CD4-positive, CD25-positive, alpha-beta regulatory T cell (primary cell): ENCODE data around the gene ASTN1. TPM values are rescaled to one million over a fixed set of nuclear protein-coding genes. Genes with fewer than 3 reads are reported as not detected.
A peak's percentile ranks its signal among the peaks of the same experiment; 100 is the strongest.

ENCODE experiments used
- ATAC-seq, 2 donors: fragments of 150-1000 bp; cut with Tn5 transposase; one replicate each; pipeline ENCODE4 v1.10.0; 2021; ENCODE audit warnings: low read depth in 2 of 2, moderate number of reproducible peaks in 2 of 2, moderate library complexity in 1 of 2
- DNase-seq, 3 donors: peaks; one replicate each; pipeline versions ENCODE4 v3.0.0 to v3.0.0-alpha.2; 2012 to 2022; ENCODE audit warnings: mixed read lengths in 1 of 3
- H3K27ac ChIP-seq: one replicate; pipeline ENCODE4 v1.7.0; 2013; ENCODE audit warnings: mild to moderate bottlenecking, low read length; ENCODE audit not compliant: insufficient read depth, poor library complexity, severe bottlenecking
- H3K27me3 ChIP-seq: one replicate; pipeline ENCODE4 v1.7.0; 2013; ENCODE audit warnings: low read length; ENCODE audit not compliant: control insufficient read depth, insufficient read depth
- H3K36me3 ChIP-seq: one replicate; pipeline ENCODE4 v1.7.0; 2013; ENCODE audit warnings: mild to moderate bottlenecking, low read length, moderate library complexity; ENCODE audit not compliant: control insufficient read depth, insufficient read depth
- H3K4me1 ChIP-seq: 2 replicates; pipeline ENCODE4 v1.7.0; 2013; ENCODE audit warnings: mild to moderate bottlenecking, low read length; ENCODE audit not compliant: insufficient read depth, control insufficient read depth, poor library complexity, severe bottlenecking
- H3K4me3 ChIP-seq: one replicate; pipeline ENCODE4 v1.7.0; 2013; ENCODE audit warnings: low read depth, mild to moderate bottlenecking, low read length, moderate library complexity
- H3K9me3 ChIP-seq, 2 experiments: 1 replicate in 1 of 2; 2 replicates in 1 of 2; pipeline ENCODE4 v1.7.0; 2013; ENCODE audit warnings: low read length in 2 of 2, mild to moderate bottlenecking in 1 of 2, moderate library complexity in 1 of 2; ENCODE audit not compliant: control insufficient read depth in 2 of 2
- H3K27ac Mint-ChIP-seq, 3 donors: one replicate each; pipeline ENCODE4 v1.8.0; 2020 to 2022; ENCODE audit warnings: mild to moderate bottlenecking in 3 of 3, mixed read lengths in 3 of 3, moderate library complexity in 2 of 3
- H3K27me3 Mint-ChIP-seq: one replicate; pipeline ENCODE4 v1.8.0; 2022; ENCODE audit warnings: mild to moderate bottlenecking, mixed read lengths
- H3K36me3 Mint-ChIP-seq: one replicate; pipeline ENCODE4 v1.8.0; 2020; ENCODE audit warnings: mixed read lengths
- H3K4me1 Mint-ChIP-seq, 4 donors: one replicate each; pipeline ENCODE4 v1.8.0; 2020 to 2022; ENCODE audit warnings: mixed read lengths in 4 of 4, mild to moderate bottlenecking in 1 of 4
- H3K4me3 Mint-ChIP-seq, 4 donors: one replicate each; pipeline ENCODE4 v1.8.0; 2020 to 2022; ENCODE audit warnings: mild to moderate bottlenecking in 4 of 4, mixed read lengths in 4 of 4, moderate library complexity in 3 of 4
- H3K9me3 Mint-ChIP-seq, 7 donors: one replicate each; pipeline ENCODE4 v1.8.0; 2020 to 2022; ENCODE audit warnings: mixed read lengths in 7 of 7, mild to moderate bottlenecking in 3 of 7, moderate library complexity in 2 of 7
- polyA plus RNA-seq, 4 donors: library from polyadenylated mRNA; unstranded; fragments of 300-500 nt; fragmentation: Illumina TruSeq; gene quantifications; one replicate each; pipeline ENCODE4 v1.2.3, GENCODE V29; 2021
- total RNA-seq: library from RNA; stranded (reverse); gene quantifications from one replicate; pipeline ENCODE4 v1.2.3, GENCODE V29; 2022

Gene ASTN1
- total and polyA plus RNA-seq, 5 donors from 2014 or later = not detected

- ATAC-seq (no peak), DNase-seq (no peak)
- Mint-ChIP-seq H3K4me3 (no peak overlapping the region), H3K4me1 (no peaks in the 10 kb centered on the region), H3K27ac (no peak overlapping the region), H3K36me3 (no peaks in the 10 kb centered on the region), H3K9me3 (peaks cover 0 to 7% (median 0%) of the 10 kb centered on the region in 7 donors), H3K27me3 (no peaks in the 10 kb centered on the region)
- H3K9me3 ChIP-seq = no peaks in the 10 kb centered on the region
- H3K36me3 ChIP-seq = no peaks in the 10 kb centered on the region
- H3K4me3 ChIP-seq = no peak overlapping the region
- H3K27me3 ChIP-seq = no peaks in the 10 kb centered on the region
- H3K27ac ChIP-seq = no peak overlapping the region
- no peaks in the 10 kb centered on the region for H3K4me1 ChIP-seq
Observed at GRCh38 chr1:176904057-176904751, 260.3 kb downstream of the ASTN1 start.

- H3K27ac Mint-ChIP-seq = no peak overlapping the region
Observed at GRCh38 chr1:176903474-176903873, 261.0 kb downstream of the ASTN1 start.

GRCh38 chr1:176899321-176899720 lies 265.2 kb downstream of the ASTN1 start:
- H3K4me1 ChIP-seq = no peaks in the 10 kb centered on the region
- peaks cover 0 to 5% (median 0%) of the 10 kb centered on the region in 7 donors for H3K9me3 Mint-ChIP-seq

More at GRCh38 chr1:176903474-176903873, 261.0 kb downstream of the ASTN1 start:
- Histone ChIP-seq H3K27me3 (no peaks in the 10 kb centered on the region), H3K4me1 (no peaks in the 10 kb centered on the region), H3K9me3 (no peaks in the 10 kb centered on the region), H3K4me3 (no peak overlapping the region), H3K27ac (no peak overlapping the region), H3K36me3 (no peaks in the 10 kb centered on the region)
- H3K9me3 Mint-ChIP-seq = peaks cover 0 to 7% (median 0%) of the 10 kb centered on the region in 7 donors
- no peak for ATAC-seq
- H3K4me1 Mint-ChIP-seq = no peaks in the 10 kb centered on the region
- peaks cover 5% of the 10 kb centered on the region for H3K27me3 Mint-ChIP-seq
- no peak overlapping the region for H3K4me3 Mint-ChIP-seq
- no peak for DNase-seq
- no peaks in the 10 kb centered on the region for H3K36me3 Mint-ChIP-seq

GRCh38 chr1:176897350-176898236 lies 266.9 kb downstream of the ASTN1 start:
- Histone ChIP-seq H3K27me3 (no peaks in the 10 kb centered on the region), H3K4me1 (no peaks in the 10 kb centered on the region), H3K36me3 (no peaks in the 10 kb centered on the region), H3K27ac (no peak overlapping the region), H3K9me3 (no peaks in the 10 kb centered on the region), H3K4me3 (no peak overlapping the region)
- ATAC-seq = no peak
- Mint-ChIP-seq H3K4me3 (no peak overlapping the region), H3K27me3 (peaks cover 5% of the 10 kb centered on the region), H3K36me3 (no peaks in the 10 kb centered on the region), H3K4me1 (peaks cover 0 to 5% (median 3%) of the 10 kb centered on the region in 4 donors), H3K9me3 (peaks cover 0 to 2% (median 0%) of the 10 kb centered on the region in 7 donors), H3K27ac (peak overlapping the region in 1 of 3 donors; percentile 22)
- DNase-seq = peak in 1 of 3 donors; percentile 34

More at GRCh38 chr1:176899321-176899720, 265.2 kb downstream of the ASTN1 start:
- Mint-ChIP-seq H3K27me3 (peaks cover 5% of the 10 kb centered on the region), H3K27ac (no peak overlapping the region), H3K36me3 (no peaks in the 10 kb centered on the region), H3K4me3 (no peak overlapping the region), H3K4me1 (peaks cover 0 to 5% (median 3%) of the 10 kb centered on the region in 4 donors)
- no peak overlapping the region for H3K4me3 ChIP-seq
- no peaks in the 10 kb centered on the region for H3K36me3 ChIP-seq
- no peaks in the 10 kb centered on the region for H3K9me3 ChIP-seq
- no peak for ATAC-seq
- no peak overlapping the region for H3K27ac ChIP-seq
- no peaks in the 10 kb centered on the region for H3K27me3 ChIP-seq
- no peak for DNase-seq

GRCh38 chr1:176896216-176896615 lies 268.3 kb downstream of the ASTN1 start:
- Histone ChIP-seq H3K4me1 (no peaks in the 10 kb centered on the region), H3K27me3 (no peaks in the 10 kb centered on the region), H3K27ac (no peak overlapping the region), H3K4me3 (no peak overlapping the region), H3K9me3 (no peaks in the 10 kb centered on the region), H3K36me3 (no peaks in the 10 kb centered on the region)
- peaks cover 0 to 4% (median 0%) of the 10 kb centered on the region in 7 donors for H3K9me3 Mint-ChIP-seq
- DNase-seq = no peak
- no peak overlapping the region for H3K27ac Mint-ChIP-seq
- no peaks in the 10 kb centered on the region for H3K36me3 Mint-ChIP-seq
- ATAC-seq = no peak
- peaks cover 0 to 5% (median 3%) of the 10 kb centered on the region in 4 donors for H3K4me1 Mint-ChIP-seq
- peaks cover 5% of the 10 kb centered on the region for H3K27me3 Mint-ChIP-seq
- no peak overlapping the region for H3K4me3 Mint-ChIP-seq

DNA sequence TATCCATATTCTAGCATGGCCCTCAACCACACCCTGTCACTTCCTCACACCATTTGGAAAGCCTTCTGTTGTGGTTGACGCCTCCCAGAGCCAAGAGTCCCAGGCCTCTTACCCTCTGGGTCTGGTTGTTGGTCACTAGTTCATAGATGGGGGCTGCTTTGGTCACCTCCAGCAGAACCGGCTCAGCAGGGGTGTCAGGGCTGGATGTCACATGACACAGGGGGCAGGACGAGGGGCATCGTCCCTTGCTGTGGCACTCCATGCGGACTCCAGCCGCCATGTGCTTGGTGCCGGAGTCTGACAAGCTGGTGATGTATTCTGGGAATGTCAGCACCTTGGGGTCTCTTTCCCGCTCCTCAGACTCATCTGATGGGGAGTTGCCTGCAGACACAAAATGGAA lies 270.1 kb downstream of the ASTN1 start:
- DNase-seq (no peak), ATAC-seq (no peak)
- H3K4me1 ChIP-seq = no peaks in the 10 kb centered on the region
- H3K27me3 Mint-ChIP-seq = peaks cover 5% of the 10 kb centered on the region
- no peak overlapping the region for H3K27ac Mint-ChIP-seq
- H3K27ac ChIP-seq = no peak overlapping the region
- no peak overlapping the region for H3K4me3 ChIP-seq
- H3K4me1 Mint-ChIP-seq = peaks cover 0 to 5% (median 3%) of the 10 kb centered on the region in 4 donors
- H3K9me3 ChIP-seq = no peaks in the 10 kb centered on the region
- no peaks in the 10 kb centered on the region for H3K36me3 ChIP-seq
- H3K36me3 Mint-ChIP-seq = no peaks in the 10 kb centered on the region
- no peak overlapping the region for H3K4me3 Mint-ChIP-seq
- H3K9me3 Mint-ChIP-seq = peaks cover 0 to 4% (median 0%) of the 10 kb centered on the region in 7 donors
- no peaks in the 10 kb centered on the region for H3K27me3 ChIP-seq

DNA sequence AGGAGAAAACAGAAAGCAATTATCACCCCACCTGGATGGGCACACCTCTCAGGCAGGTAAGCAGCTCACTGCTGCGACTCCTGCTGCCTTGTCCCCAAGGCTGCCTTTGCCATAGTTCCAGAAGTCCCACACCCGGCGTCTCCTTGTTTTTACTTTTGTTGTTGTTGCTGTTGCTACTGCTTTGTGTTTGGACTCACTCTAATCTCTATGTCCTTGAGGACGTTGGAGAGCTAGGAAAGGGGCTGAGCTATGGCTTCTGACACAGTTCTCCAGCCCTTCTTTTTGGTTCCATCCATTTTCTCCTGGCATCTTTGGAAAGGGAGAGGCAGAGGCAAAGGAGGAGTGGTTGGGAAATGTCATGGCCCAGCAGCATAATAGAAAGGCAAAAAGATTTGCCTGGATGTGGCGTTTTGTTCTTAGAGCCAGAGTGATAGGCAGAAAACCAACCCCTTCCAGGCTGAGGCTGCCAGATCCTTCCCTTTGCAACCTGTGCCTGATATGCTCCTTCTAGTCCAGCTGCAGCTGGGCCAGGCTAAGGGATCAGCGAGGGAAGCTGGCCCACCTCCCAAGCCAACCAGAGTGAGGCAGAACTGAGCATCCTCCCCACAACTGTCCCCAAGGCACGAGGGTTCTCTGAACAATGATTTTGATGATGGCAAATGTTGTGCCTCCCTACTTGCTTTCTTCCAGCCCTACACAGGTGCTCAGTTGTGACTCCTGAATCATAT lies 270.7 kb downstream of the ASTN1 start:
- no peaks in the 10 kb centered on the region for H3K36me3 Mint-ChIP-seq
- peaks cover 0 to 5% (median 3%) of the 10 kb centered on the region in 4 donors for H3K4me1 Mint-ChIP-seq
- H3K27ac ChIP-seq = no peak overlapping the region
- ATAC-seq (no peak), DNase-seq (no peak)
- no peaks in the 10 kb centered on the region for H3K36me3 ChIP-seq
- H3K9me3 ChIP-seq = no peaks in the 10 kb centered on the region
- no peaks in the 10 kb centered on the region for H3K4me1 ChIP-seq
- no peaks in the 10 kb centered on the region for H3K27me3 ChIP-seq
- no peak overlapping the region for H3K4me3 ChIP-seq
- no peak overlapping the region for H3K27ac Mint-ChIP-seq
- peaks cover 2% of the 10 kb centered on the region for H3K27me3 Mint-ChIP-seq
- no peak overlapping the region for H3K4me3 Mint-ChIP-seq
- H3K9me3 Mint-ChIP-seq = peaks cover 0 to 4% (median 0%) of the 10 kb centered on the region in 7 donors
